ENCODE measurements around the gene CLPSL2. TPM values are rescaled to one million over a fixed set of nuclear protein-coding genes. Genes with fewer than 3 reads are reported as not detected.

The CLPSL2 gene
- total RNA-seq = not detected

GRCh38 chr6:35776364-35777215 lies at the start of gene CLPSL2:
TSS of gene CLPSL2 (plus strand) at chr6:35776598. CDS start at chr6:35776619, 21 bp downstream.
- Mint-ChIP-seq H3K4me3 (peak within 1 kb of the TSS; percentile 9), H3K4me1 (peaks cover 5% of the 10 kb centered on the region), H3K27me3 (peaks cover 23% of the 10 kb centered on the region), H3K36me3 (ENCODE audit: low read depth) (no peaks in the 10 kb centered on the region), H3K9me3 (ENCODE audit: low read depth) (no peaks in the 10 kb centered on the region), H3K27ac (no peak within 1 kb of the TSS)
- intact Hi-C loops (cut with DNase I, micrococcal nuclease) = no loop called here
- ChIA-PET POLR2A (no interaction called here), CTCF (interaction anchor here (1.2 kb wide), 1 partner anchor 10 kb away, joined by 6 read pairs; no protein-coding TSS in a partner anchor)
- DNase-seq (peak; percentile 18), ATAC-seq (peak; percentile 33)

GRCh38 chr6:35727231-35727934 lies 49.0 kb upstream of the CLPSL2 start:
- no peaks in the 10 kb centered on the region for H3K36me3 Mint-ChIP-seq (ENCODE audit: low read depth)
- ATAC-seq (no peak), DNase-seq (no peak)
- no peaks in the 10 kb centered on the region for H3K9me3 Mint-ChIP-seq (ENCODE audit: low read depth)
- ChIA-PET CTCF (interaction anchor here (0.7 to 2.4 kb wide), 5 partner anchors 9 to 140 kb away, joined by 4 to 7 read pairs (median 5); no protein-coding TSS in a partner anchor), POLR2A (interaction anchor here (0.9 to 1.4 kb wide), 4 partner anchors 8 to 17 kb away, joined by 3 to 7 read pairs (median 3); no protein-coding TSS in a partner anchor)
- peak overlapping the region; percentile 62 for H3K4me3 Mint-ChIP-seq
- H3K27ac Mint-ChIP-seq = peak overlapping the region; percentile 91
- H3K27me3 Mint-ChIP-seq = no peaks in the 10 kb centered on the region
- H3K4me1 Mint-ChIP-seq = peaks cover 82% of the 10 kb centered on the region
- intact Hi-C loops (cut with DNase I, micrococcal nuclease) = loop anchor here (2.0 to 5.0 kb wide), 2 partner anchors 17 to 950 kb away; partner anchors contain the start of gene CDKN1A (in 1 of the 2)

- ChIA-PET CTCF (interaction anchor here (0.7 to 2.4 kb wide), 7 partner anchors 8 to 143 kb away, joined by 3 to 7 read pairs (median 4); no protein-coding TSS in a partner anchor), POLR2A (interaction anchor here (0.6 to 1.4 kb wide), 5 partner anchors 8 to 254 kb away, joined by 3 to 7 read pairs (median 3); no protein-coding TSS in a partner anchor)
- peak; percentile 93 for DNase-seq
- H3K36me3 Mint-ChIP-seq (ENCODE audit: low read depth) = no peaks in the 10 kb centered on the region
- no peaks in the 10 kb centered on the region for H3K27me3 Mint-ChIP-seq
- peaks cover 86% of the 10 kb centered on the region for H3K4me1 Mint-ChIP-seq
- H3K4me3 Mint-ChIP-seq = peak overlapping the region; percentile 62
- peak overlapping the region; percentile 92 for H3K27ac Mint-ChIP-seq
- peak; percentile 40 for ATAC-seq
- H3K9me3 Mint-ChIP-seq (ENCODE audit: low read depth) = no peaks in the 10 kb centered on the region
- intact Hi-C loops (cut with DNase I, micrococcal nuclease) = loop anchor here (1.0 to 5.0 kb wide), 5 partner anchors 9 to 949 kb away; partner anchors contain the start of genes CDKN1A (in 1 of the 2) and FKBP5 (in 1 of the 2)
These were observed 48.3 kb upstream of the CLPSL2 start for GRCh38 chr6:35727935-35728682.

GRCh38 chr6:35728683-35729678 lies 47.4 kb upstream of the CLPSL2 start:
- POLR2A ChIA-PET = interaction anchor here (0.6 to 1.0 kb wide), 2 partner anchors 9 to 255 kb away, joined by 3 read pairs; no protein-coding TSS in a partner anchor
- CTCF ChIA-PET = interaction anchor here (0.8 to 2.4 kb wide), 6 partner anchors 7 to 144 kb away, joined by 3 to 7 read pairs (median 4); no protein-coding TSS in a partner anchor
- peak overlapping the region; percentile 62 for H3K4me3 Mint-ChIP-seq
- peak overlapping the region; percentile 92 for H3K27ac Mint-ChIP-seq
- peaks cover 88% of the 10 kb centered on the region for H3K4me1 Mint-ChIP-seq
- H3K9me3 Mint-ChIP-seq (ENCODE audit: low read depth) = no peaks in the 10 kb centered on the region
- DNase-seq (peak; percentile 69), ATAC-seq (no peak)
- no peaks in the 10 kb centered on the region for H3K36me3 Mint-ChIP-seq (ENCODE audit: low read depth)
- intact Hi-C loops (cut with DNase I, micrococcal nuclease) = loop anchor here (1.0 to 5.0 kb wide), 4 partner anchors 10 to 948 kb away; partner anchors contain the start of genes CDKN1A (in 1 of the 2) and FKBP5 (in 1 of the 2)
- no peaks in the 10 kb centered on the region for H3K27me3 Mint-ChIP-seq

GRCh38 chr6:35729722-35730121 lies 46.7 kb upstream of the CLPSL2 start:
- Mint-ChIP-seq H3K4me3 (no peak overlapping the region), H3K27me3 (no peaks in the 10 kb centered on the region), H3K27ac (peak overlapping the region; percentile 80), H3K9me3 (ENCODE audit: low read depth) (no peaks in the 10 kb centered on the region), H3K4me1 (peaks cover 88% of the 10 kb centered on the region), H3K36me3 (ENCODE audit: low read depth) (no peaks in the 10 kb centered on the region)
- ATAC-seq (no peak), DNase-seq (no peak)
- CTCF ChIA-PET = interaction anchor here (0.6 to 1.0 kb wide), 2 partner anchors 43 to 146 kb away, joined by 3 to 4 read pairs; no protein-coding TSS in a partner anchor
- POLR2A ChIA-PET = no interaction called here
- intact Hi-C loops (cut with DNase I, micrococcal nuclease) = loop anchor here (2.0 to 5.0 kb wide), 8 partner anchors 41 to 948 kb away; partner anchors contain the start of genes BRPF3 (in 1 of the 2), CDKN1A (in 1 of the 2), FANCE (in 1 of the 2) and FKBP5 (in 1 of the 2)

- peaks cover 88% of the 10 kb centered on the region for H3K4me1 Mint-ChIP-seq
- POLR2A ChIA-PET = no interaction called here
These were observed 45.5 kb upstream of the CLPSL2 start for GRCh38 chr6:35730745-35731413.

GRCh38 chr6:35731414-35731735 lies 45.0 kb upstream of the CLPSL2 start:
- DNase-seq (peak; percentile 97), ATAC-seq (peak; percentile 43)
- H3K36me3 Mint-ChIP-seq (ENCODE audit: low read depth) = no peaks in the 10 kb centered on the region
- peaks cover 88% of the 10 kb centered on the region for H3K4me1 Mint-ChIP-seq
- peak overlapping the region; percentile 77 for H3K4me3 Mint-ChIP-seq
- H3K27ac Mint-ChIP-seq = peak overlapping the region; percentile 95
- no peaks in the 10 kb centered on the region for H3K27me3 Mint-ChIP-seq
- intact Hi-C loops (cut with DNase I, micrococcal nuclease) = loop anchor here (1.0 to 5.0 kb wide), 7 partner anchors 62 to 711 kb away; partner anchors contain the start of genes BRPF3 (in 1 of the 2), FANCE (in 1 of the 2), KCTD20 (in 1 of the 2) and PXT1 (in 1 of the 2)
- ChIA-PET POLR2A (interaction anchor here (0.6 to 1.1 kb wide), 2 partner anchors 11 to 220 kb away, joined by 3 to 6 read pairs; no protein-coding TSS in a partner anchor), CTCF (interaction anchor here (1.1 to 1.8 kb wide), 8 partner anchors 12 to 140 kb away, joined by 3 to 5 read pairs (median 4); no protein-coding TSS in a partner anchor)
- no peaks in the 10 kb centered on the region for H3K9me3 Mint-ChIP-seq (ENCODE audit: low read depth)

More at GRCh38 chr6:35730745-35731413, 45.5 kb upstream of the CLPSL2 start:
- Mint-ChIP-seq H3K36me3 (ENCODE audit: low read depth) (no peaks in the 10 kb centered on the region), H3K27ac (peak overlapping the region; percentile 65), H3K9me3 (ENCODE audit: low read depth) (no peaks in the 10 kb centered on the region), H3K27me3 (no peaks in the 10 kb centered on the region), H3K4me3 (peak overlapping the region; percentile 77)
- CTCF ChIA-PET = interaction anchor here (0.7 to 1.8 kb wide), 5 partner anchors 13 to 140 kb away, joined by 3 to 5 read pairs (median 5); no protein-coding TSS in a partner anchor
- peak; percentile 1 for ATAC-seq
- no peak for DNase-seq
- intact Hi-C loops (cut with DNase I, micrococcal nuclease) = loop anchor here (1.0 to 5.0 kb wide), 7 partner anchors 62 to 711 kb away; partner anchors contain the start of genes BRPF3 (in 1 of the 2), FANCE (in 1 of the 2), KCTD20 (in 1 of the 2) and PXT1 (in 1 of the 2)

- Mint-ChIP-seq H3K4me3 (peak overlapping the region; percentile 77), H3K27ac (peak overlapping the region; percentile 95), H3K4me1 (peaks cover 84% of the 10 kb centered on the region), H3K36me3 (ENCODE audit: low read depth) (no peaks in the 10 kb centered on the region), H3K9me3 (ENCODE audit: low read depth) (no peaks in the 10 kb centered on the region), H3K27me3 (no peaks in the 10 kb centered on the region)
- POLR2A ChIA-PET = interaction anchor here (0.6 to 1.1 kb wide), 8 partner anchors 12 to 220 kb away, joined by 3 to 14 read pairs (median 4); no protein-coding TSS in a partner anchor
- intact Hi-C loops (cut with DNase I, micrococcal nuclease) = loop anchor here (1.0 to 5.0 kb wide), 13 partner anchors 13 to 710 kb away; partner anchors contain the start of genes BRPF3 (in 1 of the 2), FANCE (in 1 of the 2), FKBP5 (in 1 of the 2) and KCTD20 (in 1 of the 2)
- peak; percentile 57 for ATAC-seq
- CTCF ChIA-PET = interaction anchor here (0.6 to 2.8 kb wide), 14 partner anchors 12 to 152 kb away, joined by 3 to 11 read pairs (median 4); no protein-coding TSS in a partner anchor
- peak; percentile 99 for DNase-seq
These were observed 44.5 kb upstream of the CLPSL2 start for GRCh38 chr6:35731736-35732532.
